Neural progenitor cell (in vitro differentiated cells): Measurements from ENCODE around the gene SPACA7. TPM values are rescaled to one million over a fixed set of nuclear protein-coding genes. Genes with fewer than 3 reads are reported as not detected.

ENCODE experiments used
- DNase-seq: peaks from one replicate; pipeline ENCODE4 v3.0.0-alpha.2; 2016; ENCODE audit warnings: low spot score
- H2AFZ ChIP-seq: fragments of 200-600 bp; sonication (generic); replicated peaks from 2 replicates; pipeline ENCODE4 v1.6.1; 2016; ENCODE audit warnings: antibody characterized with exemption
- H3F3A ChIP-seq: fragments of 200-600 bp; sonication (generic); 2 replicates; pipeline ENCODE4 v1.6.1; 2016; ENCODE audit warnings: antibody characterized with exemption, low read depth
- H3K27ac ChIP-seq: fragments of 200-600 bp; sonication (generic); 2 replicates; pipeline ENCODE4 v1.5.1; 2016; ENCODE audit warnings: mild to moderate bottlenecking
- H3K27me3 ChIP-seq: fragments of 200-600 bp; sonication (generic); 2 replicates; pipeline ENCODE4 v1.6.1; 2016; ENCODE audit warnings: mild to moderate bottlenecking, moderate library complexity
- H3K36me3 ChIP-seq: fragments of 200-600 bp; sonication (generic); 2 replicates; pipeline ENCODE4 v1.5.1; 2016
- H3K4me1 ChIP-seq: fragments of 200-600 bp; sonication (generic); 2 replicates; pipeline ENCODE4 v1.6.1; 2016; ENCODE audit warnings: mixed run types
- H3K4me2 ChIP-seq: fragments of 200-600 bp; sonication (generic); 2 replicates; pipeline ENCODE4 v1.6.1; 2016
- H3K4me3 ChIP-seq: fragments of 200-600 bp; sonication (generic); 2 replicates; pipeline ENCODE4 v1.5.1; 2016
- H3K79me2 ChIP-seq: fragments of 200-600 bp; sonication (generic); 2 replicates; pipeline ENCODE4 v1.6.1; 2016; ENCODE audit warnings: low read depth
- H3K9ac ChIP-seq: fragments of 200-600 bp; sonication (generic); 2 replicates; pipeline ENCODE4 v1.6.1; 2016
- H3K9me3 ChIP-seq: fragments of 200-600 bp; sonication (generic); 2 replicates; pipeline ENCODE4 v1.5.1; 2016; ENCODE audit warnings: low read depth
- H4K20me1 ChIP-seq: fragments of 200-600 bp; sonication (generic); 2 replicates; pipeline ENCODE4 v1.6.1; 2016; ENCODE audit warnings: low read depth
- H3K27ac Mint-ChIP-seq: 3 replicates; pipeline ENCODE4 v1.8.0; 2021; ENCODE audit warnings: mixed read lengths
- H3K27me3 Mint-ChIP-seq: 2 replicates; pipeline ENCODE4 v1.8.0; 2022; ENCODE audit warnings: low read depth, mild to moderate bottlenecking, inconsistent platforms, moderate library complexity, mixed read lengths; ENCODE audit not compliant: insufficient read depth
- H3K36me3 Mint-ChIP-seq: 3 replicates; pipeline ENCODE4 v1.8.0; 2021; ENCODE audit warnings: mixed read lengths
- H3K4me1 Mint-ChIP-seq: 3 replicates; pipeline ENCODE4 v1.8.0; 2021; ENCODE audit warnings: mixed read lengths
- H3K4me3 Mint-ChIP-seq: 3 replicates; pipeline ENCODE4 v1.8.0; 2021; ENCODE audit warnings: mild to moderate bottlenecking, moderate library complexity, mixed read lengths
- H3K9me3 Mint-ChIP-seq: 3 replicates; pipeline ENCODE4 v1.8.0; 2020; ENCODE audit warnings: mixed read lengths
- CTCF ChIP-seq: fragments of 200-600 bp; sonication (generic); IDR thresholded peaks from 2 replicates; pipeline ENCODE4 v1.5.1; 2017; ENCODE audit warnings: antibody characterized with exemption, mild to moderate bottlenecking
- EZH2 ChIP-seq: fragments of 200-600 bp; sonication (generic); IDR thresholded peaks from 2 replicates; pipeline ENCODE4 v1.6.1; 2017; ENCODE audit warnings: antibody characterized with exemption, mild to moderate bottlenecking, moderate library complexity
- EZH2phosphoT487 ChIP-seq: fragments of 200-600 bp; sonication (generic); IDR thresholded peaks from 2 replicates; pipeline ENCODE4 v1.6.1; 2017; ENCODE audit warnings: antibody characterized with exemption
- total RNA-seq: library from RNA; depleted of rRNA; stranded (reverse); fragments of >200 nt; gene quantifications from 2 replicates; pipeline ENCODE4 v1.2.3, GENCODE V29; 2015; ENCODE audit warnings: low replicate concordance

The SPACA7 gene
- total RNA-seq, 1 donor from 2014 or later: not detected

- Histone ChIP-seq H3K4me2 (no peak overlapping the region), H3K4me1 (peaks cover 13% of the 10 kb centered on the region), H2AFZ (no peak overlapping the region), H3K27ac (no peak overlapping the region), H3K36me3 (no peaks in the 10 kb centered on the region), H4K20me1 (no peaks in the 10 kb centered on the region), H3K9me3 (peaks cover 4% of the 10 kb centered on the region), H3K9ac (no peak overlapping the region), H3K4me3 (no peak overlapping the region), H3K79me2 (no peaks in the 10 kb centered on the region), H3F3A (peaks cover 4% of the 10 kb centered on the region), H3K27me3 (peaks cover 30% of the 10 kb centered on the region)
- H3K36me3 Mint-ChIP-seq: peaks cover 7% of the 10 kb centered on the region
- H3K27me3 Mint-ChIP-seq: peaks cover 24% of the 10 kb centered on the region
- TF ChIP-seq CTCF (no peak), EZH2phosphoT487 (no peak), EZH2 (no peak)
- H3K4me1 Mint-ChIP-seq: peaks cover 34% of the 10 kb centered on the region
- H3K4me3 Mint-ChIP-seq: no peak overlapping the region
- no peak for DNase-seq
- H3K9me3 Mint-ChIP-seq: peaks cover 17% of the 10 kb centered on the region
- no peak overlapping the region for H3K27ac Mint-ChIP-seq
Observed at GRCh38 chr13:112441779-112442310, 65.7 kb downstream of the SPACA7 start.

- Histone ChIP-seq H3K36me3 (no peaks in the 10 kb centered on the region), H3K9me3 (peaks cover 4% of the 10 kb centered on the region), H3K79me2 (no peaks in the 10 kb centered on the region), H3K4me1 (peaks cover 13% of the 10 kb centered on the region), H4K20me1 (no peaks in the 10 kb centered on the region), H2AFZ (no peak overlapping the region), H3K27ac (no peak overlapping the region), H3K27me3 (peaks cover 30% of the 10 kb centered on the region), H3K4me3 (no peak overlapping the region), H3K9ac (no peak overlapping the region), H3K4me2 (peak overlapping the region; percentile 23), H3F3A (peaks cover 4% of the 10 kb centered on the region)
- peak; percentile 29 for DNase-seq
- H3K4me1 Mint-ChIP-seq: peaks cover 37% of the 10 kb centered on the region
- H3K9me3 Mint-ChIP-seq: peaks cover 15% of the 10 kb centered on the region
- no peak overlapping the region for H3K4me3 Mint-ChIP-seq
- H3K36me3 Mint-ChIP-seq: peaks cover 7% of the 10 kb centered on the region
- no peak overlapping the region for H3K27ac Mint-ChIP-seq
- no peak for TF ChIP-seq EZH2phosphoT487
- no peak for TF ChIP-seq EZH2
- TF ChIP-seq CTCF: no peak
- peaks cover 24% of the 10 kb centered on the region for H3K27me3 Mint-ChIP-seq
Observed at GRCh38 chr13:112442483-112443090, 66.4 kb downstream of the SPACA7 start.

GRCh38 chr13:112443191-112443994 lies 67.2 kb downstream of the SPACA7 start:
- Histone ChIP-seq H3K27ac (no peak overlapping the region), H3F3A (peaks cover 4% of the 10 kb centered on the region), H3K9me3 (peaks cover under 1% of the 10 kb centered on the region), H3K27me3 (peaks cover 30% of the 10 kb centered on the region), H3K36me3 (no peaks in the 10 kb centered on the region), H3K4me1 (peaks cover 13% of the 10 kb centered on the region), H3K4me3 (no peak overlapping the region), H3K4me2 (peak overlapping the region; percentile 23), H3K79me2 (no peaks in the 10 kb centered on the region), H3K9ac (no peak overlapping the region), H4K20me1 (no peaks in the 10 kb centered on the region), H2AFZ (no peak overlapping the region)
- peaks cover 3% of the 10 kb centered on the region for H3K36me3 Mint-ChIP-seq
- H3K4me3 Mint-ChIP-seq: peak overlapping the region; percentile 35
- no peak overlapping the region for H3K27ac Mint-ChIP-seq
- H3K4me1 Mint-ChIP-seq: peaks cover 37% of the 10 kb centered on the region
- peak; percentile 81 for DNase-seq
- H3K27me3 Mint-ChIP-seq: peaks cover 19% of the 10 kb centered on the region
- H3K9me3 Mint-ChIP-seq: peaks cover 10% of the 10 kb centered on the region
- TF ChIP-seq CTCF (peak; percentile 59), EZH2phosphoT487 (no peak)
